HEK293 (cell line): ENCODE data around the gene NOS1.

Source experiments
- CTCF ChIA-PET: fragments of 350-600 bp; formaldehyde crosslinking; extraction: SDS; loops from one replicate; lab custom pipeline; 2021; ENCODE audit warnings: antibody characterized with exemption; lab: Yijun Ruan, JAX
- POLR2A ChIA-PET: fragments of 300-600 bp; formaldehyde crosslinking; extraction: SDS; loops from one replicate; lab custom pipeline; 2020; ENCODE audit warnings: antibody characterized with exemption, inconsistent platforms; lab: Yijun Ruan, JAX
- H3K27ac ChIP-seq: fragments of 200-500 bp; sonication (Bioruptor generic); 2 replicates; pipeline ENCODE4 v1.5.1; 2014; ENCODE audit warnings: low read depth, low read length, control low read depth, inconsistent platforms; ENCODE audit errors: extremely low read depth
- H3K36me3 ChIP-seq, 2 experiments: fragments of 200-500 bp in 1 of 2; sonication (Bioruptor generic) in 1 of 2; 1 replicate in 1 of 2; 2 replicates in 1 of 2; pipeline ENCODE4 v1.5.1; 2014 to 2017; ENCODE audit warnings: inconsistent platforms in 2 of 2, low read length in 2 of 2; ENCODE audit not compliant: control insufficient read depth in 2 of 2, insufficient read depth in 1 of 2
- H3K4me1 ChIP-seq: fragments of 200-500 bp; sonication (Bioruptor generic); 2 replicates; pipeline ENCODE4 v1.5.1; 2014; ENCODE audit warnings: mild to moderate bottlenecking, low read length, inconsistent platforms; ENCODE audit not compliant: control insufficient read depth, insufficient read depth
- H3K4me3 ChIP-seq: 2 replicates; pipeline ENCODE4 v1.5.1; 2011; ENCODE audit warnings: low read depth, mild to moderate bottlenecking, control low read depth, low read length, moderate library complexity
- H3K9me3 ChIP-seq: fragments of 200-500 bp; sonication (Bioruptor generic); 2 replicates; pipeline ENCODE4 v1.5.1; 2014; ENCODE audit warnings: low read depth, low read length, inconsistent platforms; ENCODE audit not compliant: control insufficient read depth, insufficient read depth
- BCL11B ChIP-seq: fragments of 450-650 bp; formaldehyde crosslinking; IDR thresholded peaks from 2 replicates; pipeline ENCODE4 v1.5.1; 2016; ENCODE audit warnings: low read depth, missing biosample characterization, missing genetic modification characterization
- HOXD13 ChIP-seq: sonication (generic); formaldehyde crosslinking; IDR thresholded peaks from 2 replicates; pipeline ENCODE4 v1.8.0; 2022; ENCODE audit warnings: missing genetic modification reagents, borderline replicate concordance
- PRDM1 ChIP-seq: fragments of 450-650 bp; formaldehyde crosslinking; IDR thresholded peaks from 2 replicates; pipeline ENCODE4; 2016; ENCODE audit warnings: missing biosample characterization, missing genetic modification characterization
- SP2 ChIP-seq: fragments of 450-650 bp; formaldehyde crosslinking; IDR thresholded peaks from 2 replicates; pipeline ENCODE4 v1.5.1; 2016; ENCODE audit warnings: missing biosample characterization, missing genetic modification characterization
- SP7 ChIP-seq: fragments of 450-650 bp; formaldehyde crosslinking; IDR thresholded peaks from 2 replicates; pipeline ENCODE4 v1.5.1; 2016; ENCODE audit warnings: missing biosample characterization, missing genetic modification characterization
- WT1 ChIP-seq: fragments of 450-650 bp; formaldehyde crosslinking; IDR thresholded peaks from 2 replicates; pipeline ENCODE4 v1.5.1; 2016; ENCODE audit warnings: missing biosample characterization, missing genetic modification characterization
- ZBTB1 ChIP-seq: fragments of 450-650 bp; formaldehyde crosslinking; IDR thresholded peaks from 2 replicates; pipeline ENCODE4 v1.5.1; 2016; ENCODE audit warnings: missing biosample characterization, missing genetic modification characterization
- ZNF112 ChIP-seq: fragments of 450-650 bp; formaldehyde crosslinking; IDR thresholded peaks from 2 replicates; pipeline ENCODE4 v1.5.0; 2017; ENCODE audit warnings: missing biosample characterization, missing genetic modification characterization
- ZNF121 ChIP-seq: fragments of 450-650 bp; formaldehyde crosslinking; IDR thresholded peaks from 2 replicates; pipeline ENCODE4 v1.5.1; 2016; ENCODE audit warnings: missing biosample characterization, missing genetic modification characterization
- ZNF132 ChIP-seq: fragments of 450-650 bp; formaldehyde crosslinking; IDR thresholded peaks from 2 replicates; pipeline ENCODE4 v1.5.1; 2017; ENCODE audit warnings: missing biosample characterization, missing genetic modification characterization, borderline replicate concordance
- ZNF19 ChIP-seq: fragments of 450-650 bp; formaldehyde crosslinking; IDR thresholded peaks from 2 replicates; pipeline ENCODE4; 2016; ENCODE audit warnings: missing biosample characterization, missing genetic modification characterization, low read depth
- ZNF248 ChIP-seq: fragments of 450-650 bp; formaldehyde crosslinking; IDR thresholded peaks from 2 replicates; pipeline ENCODE4 v1.5.1; 2017; ENCODE audit warnings: missing biosample characterization, missing genetic modification characterization
- ZNF394 ChIP-seq: fragments of 450-650 bp; formaldehyde crosslinking; IDR thresholded peaks from 2 replicates; pipeline ENCODE4 v1.5.1; 2016; ENCODE audit warnings: missing biosample characterization, missing genetic modification characterization, mild to moderate bottlenecking, moderate library complexity, borderline replicate concordance
- ZNF433 ChIP-seq: fragments of 450-650 bp; formaldehyde crosslinking; IDR thresholded peaks from 2 replicates; pipeline ENCODE4 v1.5.1; 2016; ENCODE audit warnings: missing biosample characterization, missing genetic modification characterization, low read depth
- ZNF473 ChIP-seq: fragments of 450-650 bp; formaldehyde crosslinking; IDR thresholded peaks from 2 replicates; pipeline ENCODE4 v1.5.1; 2017; ENCODE audit warnings: missing biosample characterization, missing genetic modification characterization
- ZNF488 ChIP-seq: fragments of 450-650 bp; formaldehyde crosslinking; IDR thresholded peaks from 2 replicates; pipeline ENCODE4 v1.5.1; 2016; ENCODE audit warnings: missing biosample characterization, missing genetic modification characterization
- ZNF530 ChIP-seq: fragments of 450-650 bp; formaldehyde crosslinking; IDR thresholded peaks from 2 replicates; pipeline ENCODE4 v1.5.1; 2016; ENCODE audit warnings: low read depth, missing biosample characterization, missing genetic modification characterization
- ZNF544 ChIP-seq: fragments of 450-650 bp; formaldehyde crosslinking; IDR thresholded peaks from 2 replicates; pipeline ENCODE4 v1.5.0; 2017; ENCODE audit warnings: missing biosample characterization, missing genetic modification characterization
- ZNF585B ChIP-seq: fragments of 450-650 bp; formaldehyde crosslinking; IDR thresholded peaks from 2 replicates; pipeline ENCODE4 v1.5.1; 2016; ENCODE audit warnings: missing biosample characterization, missing genetic modification characterization
- ZNF600 ChIP-seq: fragments of 450-650 bp; formaldehyde crosslinking; IDR thresholded peaks from 2 replicates; pipeline ENCODE4 v1.5.1; 2016; ENCODE audit warnings: missing biosample characterization, missing genetic modification characterization
- ZNF623 ChIP-seq: fragments of 450-650 bp; formaldehyde crosslinking; IDR thresholded peaks from 2 replicates; pipeline ENCODE4 v1.5.1; 2016; ENCODE audit warnings: missing biosample characterization, missing genetic modification characterization
- ZNF768 ChIP-seq: fragments of 450-650 bp; formaldehyde crosslinking; IDR thresholded peaks from 2 replicates; pipeline ENCODE4 v1.5.1; 2018; ENCODE audit warnings: missing biosample characterization, mild to moderate bottlenecking, missing genetic modification characterization
- ZNF777 ChIP-seq: fragments of 450-650 bp; formaldehyde crosslinking; IDR thresholded peaks from 2 replicates; pipeline ENCODE4 v1.5.1; 2017; ENCODE audit warnings: missing biosample characterization, missing genetic modification characterization, borderline replicate concordance
- ZNF837 ChIP-seq: fragments of 450-650 bp; formaldehyde crosslinking; IDR thresholded peaks from 2 replicates; pipeline ENCODE4 v1.5.1; 2016; ENCODE audit warnings: missing biosample characterization, missing genetic modification characterization
- ZSCAN30 ChIP-seq: fragments of 450-650 bp; IDR thresholded peaks from 2 replicates; pipeline ENCODE4 v1.5.1; 2018; ENCODE audit warnings: missing biosample characterization, mild to moderate bottlenecking, missing genetic modification characterization, moderate library complexity
- TF ChIP-seq, protein P1 (sequence below): fragments of 450-650 bp; formaldehyde crosslinking; IDR thresholded peaks from 2 replicates; pipeline ENCODE4 v1.5.1; 2016; ENCODE audit warnings: missing biosample characterization, missing genetic modification characterization

NOS1 gene

GRCh38 chr12:117272690-117273089, 88.7 kb downstream of the NOS1 start:
- TF ChIP-seq ZNF132 (tag by site-specific recombination) (no peak), ZNF623 (peak; percentile 60)
- ChIA-PET CTCF (interaction anchor here (0.7 to 1.0 kb wide), 3 partner anchors 33 to 482 kb away, joined by 3 to 5 read pairs (median 3); no protein-coding TSS in a partner anchor), POLR2A (no interaction called here)
- no peaks in the 10 kb centered on the region for H3K36me3 ChIP-seq
- no peak overlapping the region for H3K4me3 ChIP-seq
- no peaks in the 10 kb centered on the region for H3K9me3 ChIP-seq
- H3K4me1 ChIP-seq: no peaks in the 10 kb centered on the region
- H3K27ac ChIP-seq: no peak overlapping the region

DNA sequence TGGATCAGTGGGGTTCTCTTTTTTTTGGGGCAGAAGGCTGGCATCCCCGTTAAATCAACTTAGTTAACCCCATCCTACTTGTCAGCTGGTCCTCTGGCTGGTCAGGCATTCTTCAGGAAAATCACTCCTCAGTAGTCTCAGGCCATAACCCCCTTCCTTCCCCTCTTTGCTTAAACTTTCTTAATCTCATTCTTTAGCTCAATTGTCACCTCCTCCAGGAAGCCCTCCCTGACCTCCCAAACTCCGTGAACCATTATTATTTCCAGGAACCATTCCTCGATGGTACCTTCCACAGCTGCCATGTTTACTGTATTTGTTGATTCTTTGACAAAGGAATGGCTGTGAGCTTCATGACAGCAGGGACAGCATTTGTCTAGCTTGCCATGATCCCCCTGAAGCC, 98.7 kb downstream of the NOS1 start:
- POLR2A ChIA-PET: no interaction called here

GRCh38 chr12:117261247-117261646, 100.2 kb downstream of the NOS1 start:
- Histone ChIP-seq H3K27ac (no peak overlapping the region), H3K4me1 (no peaks in the 10 kb centered on the region), H3K36me3 (no peaks in the 10 kb centered on the region), H3K9me3 (no peaks in the 10 kb centered on the region), H3K4me3 (no peak overlapping the region)
- TF ChIP-seq ZNF248 (tag by site-specific recombination): no peak
- TF ChIP-seq, protein P1, sequence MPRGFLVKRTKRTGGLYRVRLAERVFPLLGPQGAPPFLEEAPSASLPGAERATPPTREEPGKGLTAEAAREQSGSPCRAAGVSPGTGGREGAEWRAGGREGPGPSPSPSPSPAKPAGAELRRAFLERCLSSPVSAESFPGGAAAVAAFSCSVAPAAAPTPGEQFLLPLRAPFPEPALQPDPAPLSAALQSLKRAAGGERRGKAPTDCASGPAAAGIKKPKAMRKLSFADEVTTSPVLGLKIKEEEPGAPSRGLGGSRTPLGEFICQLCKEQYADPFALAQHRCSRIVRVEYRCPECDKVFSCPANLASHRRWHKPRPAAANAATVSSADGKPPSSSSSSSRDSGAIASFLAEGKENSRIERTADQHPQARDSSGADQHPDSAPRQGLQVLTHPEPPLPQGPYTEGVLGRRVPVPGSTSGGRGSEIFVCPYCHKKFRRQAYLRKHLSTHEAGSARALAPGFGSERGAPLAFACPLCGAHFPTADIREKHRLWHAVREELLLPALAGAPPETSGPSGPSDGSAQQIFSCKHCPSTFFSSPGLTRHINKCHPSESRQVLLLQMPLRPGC (tag by site-specific recombination): no peak
- no peak for TF ChIP-seq ZNF433 (tag by site-specific recombination)
- no peak for TF ChIP-seq ZNF768
- no peak for TF ChIP-seq ZNF544
- ChIA-PET CTCF (interaction anchor here (1.5 to 2.2 kb wide), 2 partner anchors 25 to 596 kb away, joined by 7 to 8 read pairs; no protein-coding TSS in a partner anchor), POLR2A (interaction anchor here (0.8 kb wide), 1 partner anchor 71 kb away, joined by 3 read pairs; no protein-coding TSS in a partner anchor)

More for the DNA sequence above, 98.7 kb downstream of the NOS1 start:
- H3K4me1 ChIP-seq: no peaks in the 10 kb centered on the region
- H3K36me3 ChIP-seq: no peaks in the 10 kb centered on the region
- CTCF ChIA-PET: interaction anchor here (0.7 to 1.6 kb wide), 3 partner anchors 11 to 594 kb away, joined by 3 to 7 read pairs (median 7); no protein-coding TSS in a partner anchor
- no peaks in the 10 kb centered on the region for H3K9me3 ChIP-seq
- no peak overlapping the region for H3K4me3 ChIP-seq
- H3K27ac ChIP-seq: no peak overlapping the region
- TF ChIP-seq ZSCAN30 (tag by site-specific recombination): no peak
- TF ChIP-seq ZNF488 (tag by site-specific recombination): no peak
- TF ChIP-seq ZNF585B: no peak

DNA sequence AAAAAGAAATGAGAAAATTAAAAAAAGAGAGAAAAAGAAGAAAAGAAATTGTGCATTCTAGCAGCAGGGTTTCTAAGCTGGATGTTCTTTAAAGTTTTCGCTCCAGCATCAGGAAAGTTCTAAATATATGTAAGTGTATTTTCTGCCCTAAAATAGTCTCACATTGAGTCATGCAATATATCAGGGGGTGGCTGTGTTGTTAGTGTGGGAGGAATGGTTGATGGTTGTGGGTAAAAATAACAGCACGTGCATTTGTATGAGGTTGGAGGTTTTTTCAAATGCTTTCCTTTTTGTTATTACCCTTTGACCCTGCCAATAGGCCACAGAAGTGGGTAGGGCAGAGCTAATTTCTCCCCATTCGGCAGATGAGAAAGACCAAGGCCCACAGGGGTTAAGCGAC, 106.0 kb downstream of the NOS1 start:
- Histone ChIP-seq H3K27ac (no peak overlapping the region), H3K9me3 (no peaks in the 10 kb centered on the region), H3K36me3 (no peaks in the 10 kb centered on the region), H3K4me3 (no peak overlapping the region), H3K4me1 (no peaks in the 10 kb centered on the region)
- CTCF ChIA-PET: no interaction called here
- POLR2A ChIA-PET: no interaction called here
- no peak for TF ChIP-seq ZNF600
- no peak for TF ChIP-seq ZNF248 (tag by site-specific recombination)
- no peak for TF ChIP-seq BCL11B
- no peak for TF ChIP-seq SP7
- no peak for TF ChIP-seq ZNF121
- TF ChIP-seq PRDM1: no peak
- no peak for TF ChIP-seq ZNF112 (tag by site-specific recombination)
- no peak for TF ChIP-seq ZBTB1 (tag by site-specific recombination)
- TF ChIP-seq WT1 (tag by site-specific recombination): no peak
- no peak for TF ChIP-seq ZNF19
- no peak for TF ChIP-seq ZNF837 (tag by site-specific recombination)
- no peak for TF ChIP-seq HOXD13 (CRISPR knock-in tag)
- no peak for TF ChIP-seq ZNF530 (tag by site-specific recombination)
- no peak for TF ChIP-seq ZNF777 (tag by site-specific recombination)
- TF ChIP-seq SP2: no peak
- no peak for TF ChIP-seq ZNF473 (tag by site-specific recombination)
- no peak for TF ChIP-seq ZNF394 (tag by site-specific recombination)
